HG02840 (cell line): ENCODE data around the gene IP6K3.

Experiments
- ATAC-seq: cut with Tn5 transposase; IDR thresholded peaks from one replicate; pipeline ENCODE4 v1.9.1; 2021; ENCODE audit warnings: mild to moderate bottlenecking, moderate library complexity, moderate number of reproducible peaks; ENCODE audit not compliant: unreplicated experiment, low FRiP score

The IP6K3 gene

GRCh38 chr6:33682341-33682740, 64.4 kb downstream of the IP6K3 start:
- no peak for ATAC-seq

- ATAC-seq: no peak
Observed at GRCh38 chr6:33679761-33680160, 66.9 kb downstream of the IP6K3 start.

GRCh38 chr6:33678932-33679490, 67.7 kb downstream of the IP6K3 start:
- no peak for ATAC-seq

- ATAC-seq: no peak
Observed at GRCh38 chr6:33678233-33678931, 68.3 kb downstream of the IP6K3 start.

- no peak for ATAC-seq
Observed at GRCh38 chr6:33677689-33678088, 69.0 kb downstream of the IP6K3 start.

GRCh38 chr6:33677143-33677660, 69.5 kb downstream of the IP6K3 start:
- ATAC-seq: no peak

- no peak for ATAC-seq
Observed at GRCh38 chr6:33676416-33677142, 70.1 kb downstream of the IP6K3 start.

GRCh38 chr6:33675968-33676367, 70.7 kb downstream of the IP6K3 start:
- ATAC-seq: no peak

- no peak for ATAC-seq
Observed at GRCh38 chr6:33673851-33674250, 72.9 kb downstream of the IP6K3 start.

GRCh38 chr6:33672808-33673207, 73.9 kb downstream of the IP6K3 start:
- no peak for ATAC-seq

GRCh38 chr6:33671744-33672072, 75.0 kb downstream of the IP6K3 start:
- ATAC-seq: no peak
